Amniotic epithelial cell (primary cell): Measurements from ENCODE around the gene SIRPG.
"Not testable (repeated sequence)": the region's sequence is repeated elsewhere in the genome, so short reads cannot be mapped to it uniquely, and the experiment has no call there.

Source experiments
- DNase-seq: peaks from one replicate; pipeline ENCODE4 v3.0.0-alpha.2; 2010; ENCODE audit warnings: low read depth

SIRPG gene

GRCh38 chr20:1635291-1635979 lies 22.1 kb downstream of the SIRPG start:
- DNase-seq, result no peak

GRCh38 chr20:1633535-1633934 lies 24.0 kb downstream of the SIRPG start:
- DNase-seq, result peak; percentile 14

- no peak for DNase-seq
Measured at GRCh38 chr20:1632178-1632577, 25.4 kb downstream of the SIRPG start.

GRCh38 chr20:1631309-1632151 lies 26.0 kb downstream of the SIRPG start:
- DNase-seq, result peak; percentile 0

GRCh38 chr20:1630186-1630585 lies 27.4 kb downstream of the SIRPG start:
- DNase-seq, result no peak

GRCh38 chr20:1629321-1629720 lies 28.3 kb downstream of the SIRPG start:
- no peak for DNase-seq

GRCh38 chr20:1628621-1629020 lies 29.0 kb downstream of the SIRPG start:
- DNase-seq, result no peak

GRCh38 chr20:1627200-1627550 lies 30.4 kb downstream of the SIRPG start:
- no peak for DNase-seq

- DNase-seq, result no peak
Measured at GRCh38 chr20:1626528-1627199, 30.9 kb downstream of the SIRPG start.

- DNase-seq, result no peak
Measured at GRCh38 chr20:1625083-1625690, 32.4 kb downstream of the SIRPG start.

GRCh38 chr20:1623501-1624205 lies 33.9 kb downstream of the SIRPG start:
- DNase-seq, result no peak

- no peak for DNase-seq
Measured at GRCh38 chr20:1622450-1622849, 35.1 kb downstream of the SIRPG start.

- DNase-seq, result no peak
Measured at GRCh38 chr20:1621316-1621715, 36.3 kb downstream of the SIRPG start.

GRCh38 chr20:1619861-1620444 lies 37.6 kb downstream of the SIRPG start, which contains the start of gene SIRPB1:
Gene SIRPB1, minus strand, starts transcription at chr20:1620009. Its CDS starts 65 bp downstream, at chr20:1619944.
- DNase-seq, result no peak

- no peak for DNase-seq
Measured at GRCh38 chr20:1618954-1619540, 38.5 kb downstream of the SIRPG start.

- no peak for DNase-seq
Measured at GRCh38 chr20:1618479-1618878, 39.1 kb downstream of the SIRPG start.

- no peak for DNase-seq
Measured at GRCh38 chr20:1616858-1617434, 40.6 kb downstream of the SIRPG start.

GRCh38 chr20:1610404-1610803 lies 47.2 kb downstream of the SIRPG start:
- not testable (repeated sequence) for DNase-seq

- not testable (repeated sequence) for DNase-seq
Measured at GRCh38 chr20:1608678-1609347, 48.8 kb downstream of the SIRPG start.

GRCh38 chr20:1600736-1601135 lies 56.8 kb downstream of the SIRPG start:
- no peak for DNase-seq
